Measurements from ENCODE around the gene FBXO3.
"Not testable (repeated sequence)": the region's sequence is repeated elsewhere in the genome, so short reads cannot be mapped to it uniquely, and the experiment has no call there.

FBXO3 gene

DNA sequence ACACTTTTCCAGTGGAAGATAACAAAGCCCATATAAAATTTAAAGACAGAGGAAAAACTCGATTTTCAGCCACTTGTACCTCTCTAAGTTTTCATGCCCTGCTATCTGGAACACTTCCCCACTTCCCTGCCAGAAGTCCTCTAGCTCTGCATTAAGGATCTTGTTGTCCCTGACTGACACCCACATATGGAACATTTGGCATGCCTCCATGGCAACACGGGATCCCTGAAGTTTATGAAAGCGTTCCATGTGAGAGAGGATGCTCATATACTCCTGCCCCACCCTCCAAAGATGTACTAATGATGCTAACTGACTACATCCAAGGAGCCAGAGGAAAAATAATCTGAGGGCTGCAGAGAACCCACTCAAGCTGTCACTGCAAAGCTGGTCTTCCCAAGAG lies 64.9 kb downstream of the FBXO3 start:
- Histone ChIP-seq H3K9me3 (no peaks in the 10 kb centered on the region), H3K4me3 (no peak overlapping the region), H3K27me3 (ENCODE audit: low read depth) (no peaks in the 10 kb centered on the region), H3K36me3 (replicated peaks) (peaks cover 39% of the 10 kb centered on the region), H3K4me1 (no peaks in the 10 kb centered on the region)
- in situ Hi-C loops (cut with MboI; ENCODE audit: low sequenced_read_pairs), result no loop called here
- DNase-seq (ENCODE audit: low spot score in 2 of 2), result no peak

DNA sequence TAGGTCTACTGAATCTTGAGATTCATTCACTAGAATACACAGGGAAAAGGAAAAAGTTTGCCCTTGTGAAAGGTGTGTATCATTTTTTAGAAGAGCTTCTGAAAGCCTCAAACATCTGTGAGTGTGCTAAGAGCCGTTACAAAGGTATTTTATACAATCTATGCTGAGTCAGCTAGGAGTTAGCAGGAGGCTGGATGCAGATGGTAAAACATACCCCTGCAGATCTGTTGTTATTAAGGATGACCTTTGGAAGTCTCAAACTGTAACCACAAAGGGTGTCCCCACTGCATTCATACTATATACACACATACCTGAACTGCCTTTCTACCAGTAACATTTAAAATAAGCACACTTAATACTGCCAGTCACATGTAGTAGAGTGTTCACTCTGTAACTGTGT lies 65.3 kb downstream of the FBXO3 start:
- DNase-seq (ENCODE audit: low spot score in 2 of 2), result no peak
- H3K36me3 ChIP-seq (replicated peaks), result peaks cover 37% of the 10 kb centered on the region
- in situ Hi-C loops (cut with MboI; ENCODE audit: low sequenced_read_pairs), result no loop called here
- H3K4me1 ChIP-seq, result no peaks in the 10 kb centered on the region
- no peak overlapping the region for H3K4me3 ChIP-seq
- H3K9me3 ChIP-seq, result no peaks in the 10 kb centered on the region
- no peaks in the 10 kb centered on the region for H3K27me3 ChIP-seq (ENCODE audit: low read depth)

DNA sequence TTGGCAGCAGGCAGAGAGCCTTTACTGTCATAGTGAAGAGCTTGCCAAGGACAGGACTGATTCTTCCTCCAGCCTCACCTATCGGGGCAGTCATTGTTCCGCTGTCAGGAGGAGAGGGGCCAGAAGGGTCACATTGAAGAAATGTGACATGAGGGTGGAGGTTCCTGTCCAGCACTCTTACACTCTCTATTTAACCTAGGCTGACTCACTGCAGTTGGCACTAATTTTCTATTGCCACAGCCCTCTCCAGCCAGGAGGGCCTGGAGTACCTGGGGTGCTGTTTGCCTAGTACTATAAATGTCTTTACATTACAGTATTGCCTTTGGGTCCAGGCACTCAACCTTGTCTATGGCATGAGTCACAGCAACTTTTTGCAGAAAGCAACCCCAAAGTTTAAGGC lies 66.5 kb downstream of the FBXO3 start:
- not testable (repeated sequence) for H3K4me1 ChIP-seq
- H3K36me3 ChIP-seq (replicated peaks), result peaks cover 27% of the 10 kb centered on the region

DNA sequence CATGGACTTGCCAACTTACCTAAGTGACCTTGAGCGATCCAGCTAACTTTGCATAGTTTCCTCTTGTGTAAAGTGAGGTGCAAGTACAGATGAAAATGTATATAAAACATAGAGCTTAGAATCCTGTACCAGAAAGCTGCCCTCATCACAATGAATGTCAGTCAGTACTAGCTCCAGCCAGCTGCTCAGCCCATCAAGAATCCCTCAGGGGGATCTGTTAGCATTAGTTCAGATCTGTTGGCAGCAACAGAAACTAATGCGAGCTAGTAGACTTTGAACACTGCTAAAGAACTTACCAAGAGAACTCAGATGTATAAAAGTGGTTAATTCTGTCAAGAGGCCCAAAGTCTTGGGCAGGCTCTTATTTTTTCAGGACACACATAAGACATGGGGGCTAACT lies 67.4 kb downstream of the FBXO3 start:
- H3K36me3 ChIP-seq (replicated peaks), result peaks cover 22% of the 10 kb centered on the region
- in situ Hi-C loops (cut with MboI; ENCODE audit: low sequenced_read_pairs), result no loop called here
- no peaks in the 10 kb centered on the region for H3K9me3 ChIP-seq
- H3K4me1 ChIP-seq, result no peaks in the 10 kb centered on the region
- no peaks in the 10 kb centered on the region for H3K27me3 ChIP-seq (ENCODE audit: low read depth)
- H3K4me3 ChIP-seq, result no peak overlapping the region
- no peak for DNase-seq (ENCODE audit: low spot score in 2 of 2)

More for the DNA sequence above, 66.5 kb downstream of the FBXO3 start:
- H3K4me3 ChIP-seq; DNase-seq (ENCODE audit: low spot score in 2 of 2); in situ Hi-C loops (cut with MboI; ENCODE audit: low sequenced_read_pairs); H3K27me3 ChIP-seq (ENCODE audit: low read depth); H3K9me3 ChIP-seq: not testable (repeated sequence)

DNA sequence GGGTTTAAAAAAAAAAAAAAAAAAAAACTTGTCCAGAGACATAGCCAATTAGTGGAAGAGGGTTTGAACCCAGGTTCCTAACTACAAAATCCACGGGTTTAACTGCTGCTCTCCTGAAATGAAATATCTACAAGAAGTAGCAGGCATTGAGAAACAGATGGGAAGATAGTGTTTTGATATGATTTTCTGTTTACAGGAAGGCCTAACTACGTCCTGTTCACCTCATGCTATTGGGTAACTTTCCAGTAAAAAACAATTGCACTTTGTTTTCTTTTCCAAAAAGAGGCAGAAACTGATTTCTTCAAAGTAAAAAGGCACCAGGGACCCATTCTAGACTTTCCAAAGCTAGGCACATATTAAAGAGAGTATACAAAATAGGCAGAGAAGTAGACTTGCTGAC lies 67.8 kb downstream of the FBXO3 start:
- H3K27me3 ChIP-seq (ENCODE audit: low read depth), result no peaks in the 10 kb centered on the region
- peaks cover 22% of the 10 kb centered on the region for H3K36me3 ChIP-seq (replicated peaks)
- H3K4me3 ChIP-seq, result no peak overlapping the region
- DNase-seq (ENCODE audit: low spot score in 2 of 2), result no peak
- H3K4me1 ChIP-seq, result no peaks in the 10 kb centered on the region
- H3K9me3 ChIP-seq, result no peaks in the 10 kb centered on the region
- in situ Hi-C loops (cut with MboI; ENCODE audit: low sequenced_read_pairs), result no loop called here

DNA sequence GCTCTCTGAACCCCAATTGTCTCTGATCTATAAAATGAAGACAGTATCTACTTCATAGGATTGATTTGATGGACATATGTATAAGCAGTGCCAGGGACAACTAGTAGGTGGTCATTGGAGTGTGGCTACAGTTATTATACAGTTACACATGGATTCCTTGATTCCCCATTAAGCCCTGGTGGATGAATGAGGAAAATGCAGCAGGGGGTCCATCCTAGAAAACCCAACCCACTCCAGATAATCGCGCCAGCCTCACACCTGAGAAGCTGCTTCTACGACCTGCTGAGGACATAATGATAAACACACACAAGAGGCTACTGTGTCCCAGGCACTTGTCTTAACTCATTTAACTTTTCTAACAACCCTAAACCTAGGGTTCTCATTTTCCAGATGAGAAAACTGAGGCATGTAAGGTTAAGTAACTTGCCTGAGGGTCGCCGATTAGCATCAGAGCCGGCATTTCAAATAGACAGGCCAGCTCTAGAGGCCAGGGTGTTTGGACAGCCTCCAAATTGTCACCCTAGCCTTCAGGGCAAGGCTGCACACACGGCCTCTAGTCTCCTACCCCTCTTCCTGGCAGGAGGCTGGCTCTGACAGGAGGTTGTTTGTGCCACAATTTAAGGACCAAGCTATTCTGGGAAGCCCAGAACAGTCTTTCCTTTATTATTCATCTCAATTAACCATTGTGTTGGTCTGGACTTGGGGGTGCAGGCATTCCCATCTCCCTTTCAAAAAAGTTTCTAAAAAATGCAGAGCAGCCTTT lies 69.9 kb downstream of the FBXO3 start:
- no peaks in the 10 kb centered on the region for H3K9me3 ChIP-seq
- in situ Hi-C loops (cut with MboI; ENCODE audit: low sequenced_read_pairs), result no loop called here
- H3K4me3 ChIP-seq, result no peak overlapping the region
- H3K36me3 ChIP-seq (replicated peaks), result peaks cover 12% of the 10 kb centered on the region
- H3K4me1 ChIP-seq, result peaks cover 4% of the 10 kb centered on the region
- no peak for DNase-seq (ENCODE audit: low spot score in 2 of 2)
- H3K27me3 ChIP-seq (ENCODE audit: low read depth), result no peaks in the 10 kb centered on the region

DNA sequence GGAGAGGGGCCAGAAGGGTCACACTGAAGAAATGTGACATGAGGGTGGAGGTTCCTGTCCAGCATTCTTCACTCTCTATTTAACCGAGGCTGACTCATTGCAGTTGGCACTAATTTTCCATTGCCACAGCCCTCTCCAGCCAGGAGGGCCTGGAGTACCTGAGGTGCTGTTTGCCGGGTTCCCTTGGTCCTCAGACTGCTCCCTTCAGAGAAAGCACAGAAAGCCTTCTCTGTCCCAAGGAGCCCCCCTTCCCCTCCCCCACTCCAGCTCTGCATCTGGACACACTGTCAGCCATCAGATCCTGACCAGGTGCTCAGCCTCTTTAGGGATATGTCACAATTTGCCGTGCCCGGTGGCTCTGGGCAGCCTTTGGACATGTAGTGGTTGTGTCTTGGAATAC lies 70.5 kb downstream of the FBXO3 start:
- DNase-seq (ENCODE audit: low spot score in 2 of 2), result no peak
- Histone ChIP-seq H3K4me3 (no peak overlapping the region), H3K27me3 (ENCODE audit: low read depth) (no peaks in the 10 kb centered on the region), H3K4me1 (peaks cover 4% of the 10 kb centered on the region), H3K9me3 (no peaks in the 10 kb centered on the region), H3K36me3 (replicated peaks) (peaks cover 6% of the 10 kb centered on the region)
- in situ Hi-C loops (cut with MboI; ENCODE audit: low sequenced_read_pairs), result no loop called here

DNA sequence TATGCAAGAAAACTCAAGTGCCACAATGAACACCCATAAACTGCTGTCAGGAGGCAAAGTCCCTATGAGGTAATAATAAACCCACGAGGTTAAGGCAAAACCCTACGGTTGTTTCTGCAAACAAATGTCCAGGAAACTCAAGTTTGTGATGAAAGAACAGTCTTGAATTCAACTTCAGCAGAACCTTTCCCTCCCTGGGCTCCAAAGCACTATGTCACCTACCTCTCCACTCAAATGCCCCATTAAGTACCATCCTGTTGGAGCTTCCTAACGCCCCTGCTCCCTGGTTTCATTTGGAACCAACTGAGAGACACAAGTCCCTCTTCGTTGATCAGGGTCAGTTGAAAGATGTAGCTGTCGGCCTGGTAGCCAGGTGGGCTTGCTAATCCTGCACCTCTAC lies 71.1 kb downstream of the FBXO3 start:
- no peak overlapping the region for H3K4me3 ChIP-seq
- no peak for DNase-seq (ENCODE audit: low spot score in 2 of 2)
- H3K4me1 ChIP-seq, result peaks cover 4% of the 10 kb centered on the region
- H3K9me3 ChIP-seq, result no peaks in the 10 kb centered on the region
- in situ Hi-C loops (cut with MboI; ENCODE audit: low sequenced_read_pairs), result no loop called here
- no peaks in the 10 kb centered on the region for H3K27me3 ChIP-seq (ENCODE audit: low read depth)
- H3K36me3 ChIP-seq (replicated peaks), result peaks cover 3% of the 10 kb centered on the region; the same call in 1 of the 2 replicates

DNA sequence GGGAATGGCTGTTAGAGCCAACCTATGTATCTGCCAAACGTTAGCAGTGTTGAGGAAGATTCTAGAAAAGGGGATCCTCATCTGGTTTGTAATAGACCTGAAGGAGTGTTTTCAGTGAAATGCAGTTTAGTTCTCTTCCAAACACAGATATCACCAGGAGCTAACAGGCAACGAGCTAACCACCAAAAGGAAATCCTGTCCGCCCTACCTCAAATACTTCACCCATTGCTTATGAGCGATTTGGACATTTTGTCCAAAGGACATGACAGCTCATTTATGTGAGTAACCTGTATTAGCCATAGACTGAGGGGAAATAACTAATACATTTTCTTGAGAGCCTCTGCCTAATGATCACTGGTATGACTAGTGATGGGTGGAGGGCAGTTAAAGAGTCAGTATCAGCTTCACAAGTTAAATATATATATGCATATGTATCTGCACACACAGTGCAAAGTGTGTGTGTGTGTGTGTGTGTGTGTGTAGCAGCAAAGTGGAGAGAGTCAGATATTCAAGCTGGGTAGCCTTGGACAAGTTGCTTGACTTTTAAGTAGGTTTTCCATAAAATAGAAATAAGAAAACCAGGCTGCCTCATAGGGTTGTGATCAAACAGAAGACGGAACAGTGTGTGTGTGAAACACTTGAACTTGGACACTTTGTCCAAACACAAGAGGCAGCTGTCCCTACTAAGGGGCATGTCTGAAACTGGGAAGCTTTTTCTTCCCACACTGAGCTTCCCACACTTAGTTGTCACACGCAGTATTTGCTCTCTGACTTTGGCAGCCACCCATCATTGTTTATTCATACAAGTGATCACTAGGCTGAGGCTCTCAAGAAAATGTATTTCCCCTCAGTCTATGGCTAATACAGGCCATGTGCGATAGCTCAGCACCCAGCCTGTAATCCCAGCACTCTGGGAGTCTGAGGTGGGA lies 72.8 kb downstream of the FBXO3 start:
- in situ Hi-C loops (cut with MboI; ENCODE audit: low sequenced_read_pairs), result no loop called here
- H3K4me3 ChIP-seq, result peak overlapping the region; percentile 57
- no peaks in the 10 kb centered on the region for H3K36me3 ChIP-seq (replicated peaks)
- H3K9me3 ChIP-seq, result no peaks in the 10 kb centered on the region
- no peak for DNase-seq (ENCODE audit: low spot score in 2 of 2)
- H3K4me1 ChIP-seq, result peaks cover 4% of the 10 kb centered on the region
- H3K27me3 ChIP-seq (ENCODE audit: low read depth), result no peaks in the 10 kb centered on the region

DNA sequence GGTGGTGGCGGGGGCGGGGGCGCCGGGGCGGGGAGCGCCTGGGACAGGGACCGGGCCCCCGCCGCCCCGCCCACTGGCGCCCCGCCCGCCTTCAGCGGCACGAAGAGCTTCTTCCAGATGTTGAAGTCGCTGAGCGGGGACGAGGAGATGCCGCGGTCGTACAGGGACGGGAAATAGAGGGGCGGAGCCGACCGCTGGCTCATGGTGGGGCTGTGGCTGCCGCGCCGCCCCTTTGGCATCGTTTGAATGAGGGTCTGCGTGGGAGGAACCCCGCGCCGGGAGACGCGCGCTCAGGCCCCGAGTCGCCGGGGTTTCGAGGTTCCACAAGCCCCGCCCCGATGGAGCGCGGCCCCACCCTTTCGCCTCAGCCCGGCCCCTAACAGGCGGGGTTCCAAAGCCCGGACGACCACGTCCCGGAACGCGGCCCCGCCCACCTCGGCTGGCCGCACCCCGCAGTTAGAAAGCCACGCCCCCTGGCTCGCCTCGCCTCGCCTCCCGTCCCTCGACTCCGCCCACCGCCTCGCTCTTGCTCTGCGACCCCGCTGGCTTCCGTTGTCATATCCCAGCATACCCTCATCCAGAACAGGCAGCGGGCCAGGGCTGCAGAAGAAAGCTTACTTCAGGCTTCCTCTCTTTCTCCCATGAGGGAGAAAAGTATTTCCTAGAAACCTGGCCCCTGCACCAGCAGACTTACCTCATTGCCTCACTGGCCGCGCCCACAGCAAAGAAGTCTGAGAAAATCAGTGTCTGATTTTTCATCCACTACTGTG lies 73.6 kb downstream of the FBXO3 start, which contains the start of gene C11orf91:
Gene C11orf91, minus strand, starts transcription at position 325 of the 770 bp plus-strand sequence. Its CDS starts 86 bp downstream, at position 239.
- DNase-seq (ENCODE audit: low spot score in 2 of 2), result peak; percentile 88 to 98
- Histone ChIP-seq H3K9me3 (no peaks in the 10 kb centered on the region), H3K4me3 (peak within 1 kb of the TSS; percentile 57), H3K4me1 (peaks cover 4% of the 10 kb centered on the region), H3K27me3 (ENCODE audit: low read depth) (no peaks in the 10 kb centered on the region), H3K36me3 (replicated peaks) (no peaks in the 10 kb centered on the region)
- in situ Hi-C loops (cut with MboI; ENCODE audit: low sequenced_read_pairs), result no loop called here

DNA sequence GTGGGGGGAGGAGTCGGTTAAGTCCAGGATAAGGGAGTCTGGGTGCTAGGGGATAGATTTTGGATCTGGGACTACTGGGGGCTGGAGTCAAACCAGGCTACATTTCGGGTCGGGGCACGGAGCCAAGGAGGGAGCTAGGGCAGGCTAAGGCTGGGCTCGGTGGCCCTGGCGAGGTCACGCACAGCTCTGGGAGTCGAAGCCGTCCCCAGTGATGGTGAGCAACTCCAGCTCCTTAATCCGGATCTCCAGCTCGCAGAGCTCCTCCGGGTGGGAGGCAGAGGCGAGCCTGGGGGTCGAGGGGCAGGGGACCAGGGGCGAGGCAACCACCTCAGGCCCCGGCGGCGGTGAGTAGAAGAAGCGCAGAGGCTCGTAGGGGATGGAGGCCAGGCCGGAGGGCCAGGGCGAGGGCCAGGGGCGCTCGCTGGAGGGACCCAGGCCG lies 74.2 kb downstream of the FBXO3 start:
- Histone ChIP-seq H3K9me3 (no peaks in the 10 kb centered on the region), H3K4me3 (peak overlapping the region; percentile 57), H3K27me3 (ENCODE audit: low read depth) (no peaks in the 10 kb centered on the region), H3K36me3 (replicated peaks) (no peaks in the 10 kb centered on the region), H3K4me1 (peaks cover 4% of the 10 kb centered on the region)
- no peak for DNase-seq (ENCODE audit: low spot score in 2 of 2)
- in situ Hi-C loops (cut with MboI; ENCODE audit: low sequenced_read_pairs), result no loop called here

DNA sequence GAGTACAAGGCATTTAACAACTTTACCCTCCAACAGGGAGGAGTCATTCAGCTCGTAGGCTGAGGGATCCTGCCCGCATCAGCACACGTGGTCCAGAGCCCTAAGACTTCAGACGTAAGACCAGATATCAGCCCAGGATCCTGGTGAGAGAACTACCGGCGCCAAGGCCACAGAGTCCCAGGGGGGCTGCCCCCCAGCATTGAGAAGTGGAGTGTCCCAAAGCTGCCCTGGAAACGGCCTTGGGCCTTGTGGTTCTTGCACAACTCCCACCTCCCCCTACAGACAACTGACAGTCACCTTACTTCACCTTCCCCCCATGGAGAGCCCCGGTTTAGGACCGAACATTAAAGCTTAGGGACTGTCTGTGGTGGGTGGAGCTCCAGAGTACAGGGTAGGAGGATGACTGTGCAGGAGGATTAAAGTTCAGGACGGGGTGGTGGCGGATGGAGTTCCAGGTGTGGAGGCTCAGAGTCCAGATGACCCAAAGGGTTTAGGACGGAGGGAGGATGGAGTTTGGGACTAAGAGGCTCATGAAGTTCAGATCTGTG lies 74.7 kb downstream of the FBXO3 start:
- in situ Hi-C loops (cut with MboI; ENCODE audit: low sequenced_read_pairs), result loop anchor here (25.0 kb wide), 1 partner anchor 537 kb away; the partner anchor contains the start of gene CSTF3
- H3K9me3 ChIP-seq, result no peaks in the 10 kb centered on the region
- H3K36me3 ChIP-seq (replicated peaks), result no peaks in the 10 kb centered on the region
- H3K4me1 ChIP-seq, result peaks cover 4% of the 10 kb centered on the region
- no peaks in the 10 kb centered on the region for H3K27me3 ChIP-seq (ENCODE audit: low read depth)
- no peak overlapping the region for H3K4me3 ChIP-seq
- DNase-seq (ENCODE audit: low spot score in 2 of 2), result no peak

DNA sequence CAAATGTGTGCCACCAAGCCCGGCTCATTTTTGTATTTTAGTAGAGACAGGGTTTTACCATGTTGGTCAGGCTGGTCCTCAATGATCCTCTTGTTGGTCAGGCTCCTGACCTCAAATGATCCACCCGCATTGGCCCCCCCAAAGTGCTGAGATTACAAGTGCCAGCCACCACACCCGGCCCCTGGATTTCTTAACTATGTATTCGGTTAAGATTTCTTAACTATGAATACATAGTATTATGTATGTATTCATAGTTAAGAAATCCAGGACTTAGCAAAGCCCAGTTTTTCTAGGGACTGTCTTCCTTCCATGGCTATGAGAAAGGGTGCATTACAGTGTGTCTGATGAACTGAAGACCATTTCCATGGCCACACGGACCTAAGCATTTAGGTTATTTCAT lies 75.4 kb downstream of the FBXO3 start:
- H3K4me1 ChIP-seq, result peaks cover 4% of the 10 kb centered on the region
- H3K4me3 ChIP-seq, result no peak overlapping the region
- no peaks in the 10 kb centered on the region for H3K27me3 ChIP-seq (ENCODE audit: low read depth)
- no peaks in the 10 kb centered on the region for H3K36me3 ChIP-seq (replicated peaks)
- H3K9me3 ChIP-seq, result no peaks in the 10 kb centered on the region
- DNase-seq (ENCODE audit: low spot score in 2 of 2), result no peak
- in situ Hi-C loops (cut with MboI; ENCODE audit: low sequenced_read_pairs), result loop anchor here (25.0 kb wide), 1 partner anchor 537 kb away; the partner anchor contains the start of gene CSTF3
